ENCODE data around the gene UBE2J2.
A peak's percentile ranks its signal among the peaks of the same experiment; 100 is the strongest.
"Not testable (repeated sequence)": the region's sequence is repeated elsewhere in the genome, so short reads cannot be mapped to it uniquely, and the experiment has no call there.

The UBE2J2 gene

GRCh38 chr1:1273512-1274298, at the start of gene UBE2J2:
UBE2J2 (minus strand) TSS chr1:1273854; CDS start chr1:1267992, 5,862 bp downstream.
- DNase-seq (ENCODE audit: low read depth) = peak; percentile 85

- no peak for DNase-seq (ENCODE audit: low read depth)
Measured at GRCh38 chr1:1322952-1323351, 49.3 kb upstream of the UBE2J2 start.

GRCh38 chr1:1322418-1322817, 48.8 kb upstream of the UBE2J2 start:
- DNase-seq (ENCODE audit: low read depth) = no peak

GRCh38 chr1:1321477-1321876, 47.8 kb upstream of the UBE2J2 start:
- DNase-seq (ENCODE audit: low read depth) = no peak

GRCh38 chr1:1320666-1321448, 47.2 kb upstream of the UBE2J2 start:
- DNase-seq (ENCODE audit: low read depth) = no peak

- DNase-seq (ENCODE audit: low read depth) = no peak
Measured at GRCh38 chr1:1319646-1319941, 45.9 kb upstream of the UBE2J2 start.

- DNase-seq (ENCODE audit: low read depth) = no peak
Measured at GRCh38 chr1:1318777-1319645, 45.4 kb upstream of the UBE2J2 start.

- DNase-seq (ENCODE audit: low read depth) = no peak
Measured at GRCh38 chr1:1318131-1318652, 44.5 kb upstream of the UBE2J2 start.

GRCh38 chr1:1317420-1317819, 43.8 kb upstream of the UBE2J2 start:
- no peak for DNase-seq (ENCODE audit: low read depth)

- not testable (repeated sequence) for DNase-seq (ENCODE audit: low read depth)
Measured at GRCh38 chr1:1316199-1316598, 42.5 kb upstream of the UBE2J2 start.

GRCh38 chr1:1315435-1315954, 41.8 kb upstream of the UBE2J2 start:
- DNase-seq (ENCODE audit: low read depth) = no peak

GRCh38 chr1:1314678-1315335, 41.2 kb upstream of the UBE2J2 start:
- no peak for DNase-seq (ENCODE audit: low read depth)

- no peak for DNase-seq (ENCODE audit: low read depth)
Measured at GRCh38 chr1:1314237-1314586, 40.6 kb upstream of the UBE2J2 start.

- no peak for DNase-seq (ENCODE audit: low read depth)
Measured at GRCh38 chr1:1313500-1314236, 40.0 kb upstream of the UBE2J2 start.

GRCh38 chr1:1312450-1313314, 39.0 kb upstream of the UBE2J2 start:
- DNase-seq (ENCODE audit: low read depth) = no peak

GRCh38 chr1:1311107-1312104, 37.8 kb upstream of the UBE2J2 start:
- no peak for DNase-seq (ENCODE audit: low read depth)

GRCh38 chr1:1310476-1311053, 36.9 kb upstream of the UBE2J2 start:
- no peak for DNase-seq (ENCODE audit: low read depth)

- no peak for DNase-seq (ENCODE audit: low read depth)
Measured at GRCh38 chr1:1310109-1310385, 36.4 kb upstream of the UBE2J2 start.
